Panc1 (cell line): Measurements from ENCODE around the gene TSHZ2. TPM values are rescaled to one million over a fixed set of nuclear protein-coding genes. Genes with fewer than 3 reads are reported as not detected.

Experiments used
- ATAC-seq: fragments of 200-7000 bp; cut with Tn5 transposase; 2 replicates; pipeline ENCODE4 v1.9.1; 2020; ENCODE audit warnings: mild to moderate bottlenecking, moderate library complexity
- BruUV-seq: library from RNA; stranded (reverse); fragments of 400-500 nt; replicated peaks from 2 replicates; lab custom pipeline; 2021; lab: Mats Ljungman, UMichigan
- CTCF ChIA-PET: fragments of 300-600 bp; sonication (Branson Sonifier 250); formaldehyde crosslinking; loops from one replicate; lab custom pipeline; 2022; ENCODE audit warnings: antibody characterized with exemption; lab: Charles Lee
- POLR2A ChIA-PET: fragments of 300-600 bp; sonication (Branson Sonifier 250); formaldehyde crosslinking; loops from one replicate; lab custom pipeline; 2022; ENCODE audit warnings: antibody characterized with exemption; lab: Charles Lee
- DNase-seq: peaks from one replicate; pipeline ENCODE4 v3.0.0-alpha.2; 2010; ENCODE audit warnings: low read depth, low spot score
- H3K27ac ChIP-seq: 2 replicates; pipeline ENCODE4 v1.5.1; 2011; ENCODE audit warnings: mild to moderate bottlenecking, low read length, inconsistent platforms
- H3K27me3 ChIP-seq: fragments of 200-500 bp; sonication (Bioruptor generic); 2 replicates; pipeline ENCODE4 v1.6.0; 2014; ENCODE audit warnings: low read length, inconsistent platforms; ENCODE audit not compliant: control insufficient read depth, insufficient read depth
- H3K36me3 ChIP-seq: fragments of 200-500 bp; sonication (Bioruptor generic); 2 replicates; pipeline ENCODE4 v1.5.1; 2014; ENCODE audit warnings: inconsistent platforms, mild to moderate bottlenecking, low read length, moderate library complexity; ENCODE audit not compliant: control insufficient read depth, insufficient read depth
- H3K4me1 ChIP-seq: 2 replicates; pipeline ENCODE4 v1.5.1; 2011; ENCODE audit warnings: inconsistent platforms, mild to moderate bottlenecking, low read length, moderate library complexity; ENCODE audit not compliant: control insufficient read depth, insufficient read depth
- H3K4me3 ChIP-seq, 2 experiments: 2 replicates each; pipeline ENCODE4 v1.5.1; 2011 to 2012; ENCODE audit warnings: low read depth in 2 of 2, low read length in 2 of 2, mild to moderate bottlenecking in 2 of 2, inconsistent platforms in 1 of 2, moderate library complexity in 1 of 2
- H3K9me3 ChIP-seq: fragments of 200-500 bp; sonication (Bioruptor generic); 2 replicates; pipeline ENCODE4 v1.5.1; 2014; ENCODE audit warnings: low read depth, mild to moderate bottlenecking, inconsistent platforms, low read length, moderate library complexity; ENCODE audit not compliant: control insufficient read depth, insufficient read depth
- CTCF ChIP-seq: fragments of 450-650 bp; IDR thresholded peaks from 2 replicates; pipeline ENCODE4 v1.5.1; 2017; ENCODE audit warnings: mild to moderate bottlenecking
- POLR2AphosphoS5 ChIP-seq: IDR thresholded peaks from 2 replicates; pipeline ENCODE4 v1.6.1; 2012; ENCODE audit warnings: mild to moderate bottlenecking, low read depth, low read length, moderate library complexity
- REST ChIP-seq, 2 experiments: IDR thresholded peaks; 2 replicates each; pipeline ENCODE4 v1.6.1; 2011 to 2012; ENCODE audit warnings: low read depth in 2 of 2, control low read depth in 1 of 2, low read length in 1 of 2, mild to moderate bottlenecking in 1 of 2, moderate library complexity in 1 of 2; ENCODE audit not compliant: insufficient read depth in 1 of 2
- SIN3A ChIP-seq: IDR thresholded peaks from 2 replicates; pipeline ENCODE4 v1.6.1; 2012; ENCODE audit warnings: low read depth, mild to moderate bottlenecking, low read length, moderate library complexity, borderline replicate concordance; ENCODE audit not compliant: insufficient read depth
- TCF7L2 ChIP-seq: IDR thresholded peaks from 2 replicates; pipeline ENCODE4 v1.6.1; 2011; ENCODE audit warnings: mild to moderate bottlenecking, low read depth, low read length, inconsistent platforms
- in situ Hi-C: cut with HindIII; loops from 2 replicates; pipeline ENCODE4 v1.10.0; 2016; ENCODE audit warnings: low sequenced_read_pairs, low pct_unique_long_range_greater_than_20kb
- intact Hi-C: fragments of 100-400 bp; cut with micrococcal nuclease; formaldehyde crosslinking; loops from one replicate; pipeline ENCODE4 v1.10.0; 2022; ENCODE audit not compliant: unreplicated experiment
- total RNA-seq: library from RNA; stranded (reverse); gene quantifications from one replicate; pipeline ENCODE4 v1.2.1, GENCODE V29; 2021; ENCODE audit not compliant: unreplicated experiment

Gene TSHZ2
- total RNA-seq, 1 experiment from 2014 or later: 0.36 TPM

DNA sequence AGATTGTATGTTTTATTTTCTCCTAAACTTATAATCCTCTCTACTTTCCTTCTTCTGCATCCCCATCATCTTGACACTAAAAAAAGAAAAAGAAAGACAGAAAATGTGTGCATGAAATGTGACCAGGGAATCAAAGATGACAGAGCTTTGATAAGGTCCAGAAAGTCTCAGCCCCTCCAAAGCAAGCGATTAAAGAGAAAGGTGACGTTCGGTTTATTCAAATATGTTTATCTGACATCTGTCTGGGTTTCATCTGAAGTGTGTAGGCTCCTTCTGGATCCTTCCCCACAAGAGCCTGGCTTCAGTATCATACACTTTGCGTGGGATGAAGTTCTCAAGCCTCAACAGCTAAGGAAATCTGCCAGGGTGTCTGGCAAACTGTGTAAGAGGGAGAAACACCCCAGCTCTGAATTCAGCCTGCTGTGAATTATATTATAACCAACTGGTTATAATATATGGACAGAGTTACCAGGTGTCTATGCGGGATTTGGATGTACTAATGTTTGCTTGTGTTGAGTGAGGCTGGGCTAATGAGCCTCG, 358.5 kb downstream of the TSHZ2 start:
- ChIA-PET POLR2A (no interaction called here), CTCF (no interaction called here)
- in situ Hi-C loops (no loop called here), intact Hi-C loops (no loop called here)
- no peaks in the 10 kb centered on the region for H3K36me3 ChIP-seq
- ATAC-seq (peak; percentile 39; the same call in 1 of the 2 replicates), DNase-seq (no peak)
- H3K4me1 ChIP-seq: peaks cover 12% of the 10 kb centered on the region
- no peaks in the 10 kb centered on the region for H3K9me3 ChIP-seq
- H3K4me3 ChIP-seq: no peak overlapping the region
- TF ChIP-seq SIN3A: no peak
- TF ChIP-seq REST (IDR thresholded peaks at IDR 0.05; ENCODE audit: insufficient read depth in 1 of 2, low read depth in 2 of 2, low read length in 1 of 2): no peak
- TF ChIP-seq TCF7L2: no peak
- no peak for TF ChIP-seq POLR2AphosphoS5
- TF ChIP-seq CTCF: no peak
- BruUV-seq: no TSS peak
- H3K27ac ChIP-seq: no peak overlapping the region
- H3K27me3 ChIP-seq: no peaks in the 10 kb centered on the region

GRCh38 chr20:53331151-53331973, 359.2 kb downstream of the TSHZ2 start:
- Histone ChIP-seq H3K27ac (no peak overlapping the region), H3K9me3 (no peaks in the 10 kb centered on the region), H3K4me3 (no peak overlapping the region), H3K27me3 (no peaks in the 10 kb centered on the region), H3K4me1 (peaks cover 12% of the 10 kb centered on the region), H3K36me3 (no peaks in the 10 kb centered on the region)
- no peak for TF ChIP-seq REST (IDR thresholded peaks at IDR 0.05; ENCODE audit: insufficient read depth in 1 of 2, low read depth in 2 of 2, low read length in 1 of 2)
- no peak for TF ChIP-seq SIN3A
- no peak for TF ChIP-seq POLR2AphosphoS5
- no peak for TF ChIP-seq TCF7L2
- no peak for TF ChIP-seq CTCF
- intact Hi-C loops (no loop called here), in situ Hi-C loops (no loop called here)
- ATAC-seq (peak; percentile 74), DNase-seq (no peak)
- POLR2A ChIA-PET: no interaction called here
- no TSS peak for BruUV-seq
- CTCF ChIA-PET: no interaction called here
